ENCODE results near the gene HDDC2.

GRCh38 chr6:125285936-125286335 is 15.8 kb downstream of the HDDC2 start:
- no peak for TF ChIP-seq CTCF (IDR thresholded peaks at IDR 0.05; ENCODE audit: low read depth, low read length, poor library complexity, severe bottlenecking)
- no peak for TF ChIP-seq EZH2phosphoT487 (IDR thresholded peaks at IDR 0.05; ENCODE audit: borderline replicate concordance, low read length)
